ENCODE data around the gene PGAP3.
"Not testable (repeated sequence)": the region's sequence is repeated elsewhere in the genome, so short reads cannot be mapped to it uniquely, and the experiment has no call there.

Gene PGAP3

DNA sequence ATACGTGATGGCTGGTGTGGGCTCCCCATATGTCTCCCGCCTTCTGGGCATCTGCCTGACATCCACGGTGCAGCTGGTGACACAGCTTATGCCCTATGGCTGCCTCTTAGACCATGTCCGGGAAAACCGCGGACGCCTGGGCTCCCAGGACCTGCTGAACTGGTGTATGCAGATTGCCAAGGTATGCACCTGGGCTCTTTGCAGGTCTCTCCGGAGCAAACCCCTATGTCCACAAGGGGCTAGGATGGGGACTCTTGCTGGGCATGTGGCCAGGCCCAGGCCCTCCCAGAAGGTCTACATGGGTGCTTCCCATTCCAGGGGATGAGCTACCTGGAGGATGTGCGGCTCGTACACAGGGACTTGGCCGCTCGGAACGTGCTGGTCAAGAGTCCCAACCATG is 36.9 kb upstream of the PGAP3 start:
- no peak overlapping the region for H3K9ac ChIP-seq (ENCODE audit: low read depth, low read length)
- peaks cover 5% of the 10 kb centered on the region for H3K4me1 ChIP-seq (ENCODE audit: control insufficient read depth, insufficient read depth, low read length)
- no peaks in the 10 kb centered on the region for H3K27me3 ChIP-seq (ENCODE audit: control insufficient read depth, insufficient read depth, low read length)
- H3K4me3 ChIP-seq (ENCODE audit: low read depth, low read length) = no peak overlapping the region
- no peaks in the 10 kb centered on the region for H3K9me3 ChIP-seq (ENCODE audit: control insufficient read depth, insufficient read depth, low read length)
- peaks cover 49% of the 10 kb centered on the region for H3K36me3 ChIP-seq (ENCODE audit: control insufficient read depth, insufficient read depth, low read length)

DNA sequence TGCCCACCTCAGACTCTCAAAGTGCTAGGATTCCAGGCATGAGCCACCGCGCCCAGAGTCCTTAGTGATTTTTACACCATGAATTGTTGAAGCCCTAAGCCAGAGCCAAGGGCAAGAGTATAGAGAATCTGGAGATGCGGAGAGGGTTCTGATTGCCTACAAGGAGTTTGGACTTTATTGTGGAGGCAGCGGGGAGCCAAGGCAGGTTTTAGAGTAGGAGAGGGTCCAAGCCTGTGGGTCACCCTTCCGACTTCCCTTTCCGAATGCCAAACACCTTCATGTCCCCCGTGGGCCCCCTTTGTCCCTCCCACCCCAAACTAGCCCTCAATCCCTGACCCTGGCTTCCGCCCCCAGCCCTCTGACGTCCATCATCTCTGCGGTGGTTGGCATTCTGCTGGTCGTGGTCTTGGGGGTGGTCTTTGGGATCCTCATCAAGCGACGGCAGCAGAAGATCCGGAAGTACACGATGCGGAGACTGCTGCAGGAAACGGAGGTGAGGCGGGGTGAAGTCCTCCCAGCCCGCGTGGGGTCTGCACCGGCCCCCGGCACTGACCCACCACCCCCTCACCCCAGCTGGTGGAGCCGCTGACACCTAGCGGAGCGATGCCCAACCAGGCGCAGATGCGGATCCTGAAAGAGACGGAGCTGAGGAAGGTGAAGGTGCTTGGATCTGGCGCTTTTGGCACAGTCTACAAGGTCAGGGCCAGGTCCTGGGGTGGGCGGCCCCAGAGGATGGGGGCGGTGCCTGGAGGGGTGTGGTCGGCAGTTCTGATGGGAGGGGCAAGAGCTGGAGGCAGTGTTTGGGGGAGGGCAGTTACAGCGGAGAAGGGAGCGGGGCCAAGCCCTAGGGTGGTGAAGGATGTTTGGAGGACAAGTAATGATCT is 35.4 kb upstream of the PGAP3 start:
- no peak overlapping the region for H3K9ac ChIP-seq (ENCODE audit: low read depth, low read length)
- no peaks in the 10 kb centered on the region for H3K9me3 ChIP-seq (ENCODE audit: control insufficient read depth, insufficient read depth, low read length)
- H3K36me3 ChIP-seq (ENCODE audit: control insufficient read depth, insufficient read depth, low read length) = peaks cover 52% of the 10 kb centered on the region
- no peaks in the 10 kb centered on the region for H3K4me1 ChIP-seq (ENCODE audit: control insufficient read depth, insufficient read depth, low read length)
- no peaks in the 10 kb centered on the region for H3K27me3 ChIP-seq (ENCODE audit: control insufficient read depth, insufficient read depth, low read length)
- no peak overlapping the region for H3K4me3 ChIP-seq (ENCODE audit: low read depth, low read length)

DNA sequence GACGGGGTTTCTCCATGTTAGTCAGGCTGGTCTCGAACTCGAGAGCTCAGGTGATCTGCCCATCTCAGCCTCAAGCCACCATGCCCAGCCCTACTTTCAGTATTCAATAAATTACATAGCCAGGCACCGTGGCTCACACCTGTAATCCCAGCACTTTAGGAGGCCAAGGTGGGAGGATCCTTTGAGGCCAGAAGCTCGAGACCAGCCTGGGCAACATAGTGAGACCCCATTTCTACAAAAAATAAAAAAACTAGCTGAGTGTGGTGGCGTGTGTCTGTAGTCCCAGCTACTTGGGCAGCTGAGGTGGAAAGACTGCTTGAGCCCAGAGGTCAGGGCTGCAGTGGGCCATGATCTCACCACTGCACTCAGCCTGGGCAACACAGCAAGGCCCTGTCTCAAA is 34.2 kb upstream of the PGAP3 start:
- no peaks in the 10 kb centered on the region for H3K27me3 ChIP-seq (ENCODE audit: control insufficient read depth, insufficient read depth, low read length)
- H3K4me1 ChIP-seq (ENCODE audit: control insufficient read depth, insufficient read depth, low read length) = no peaks in the 10 kb centered on the region
- H3K36me3 ChIP-seq (ENCODE audit: control insufficient read depth, insufficient read depth, low read length) = peaks cover 51% of the 10 kb centered on the region
- H3K4me3 ChIP-seq (ENCODE audit: low read depth, low read length) = no peak overlapping the region
- no peak overlapping the region for H3K9ac ChIP-seq (ENCODE audit: low read depth, low read length)
- no peaks in the 10 kb centered on the region for H3K9me3 ChIP-seq (ENCODE audit: control insufficient read depth, insufficient read depth, low read length)

DNA sequence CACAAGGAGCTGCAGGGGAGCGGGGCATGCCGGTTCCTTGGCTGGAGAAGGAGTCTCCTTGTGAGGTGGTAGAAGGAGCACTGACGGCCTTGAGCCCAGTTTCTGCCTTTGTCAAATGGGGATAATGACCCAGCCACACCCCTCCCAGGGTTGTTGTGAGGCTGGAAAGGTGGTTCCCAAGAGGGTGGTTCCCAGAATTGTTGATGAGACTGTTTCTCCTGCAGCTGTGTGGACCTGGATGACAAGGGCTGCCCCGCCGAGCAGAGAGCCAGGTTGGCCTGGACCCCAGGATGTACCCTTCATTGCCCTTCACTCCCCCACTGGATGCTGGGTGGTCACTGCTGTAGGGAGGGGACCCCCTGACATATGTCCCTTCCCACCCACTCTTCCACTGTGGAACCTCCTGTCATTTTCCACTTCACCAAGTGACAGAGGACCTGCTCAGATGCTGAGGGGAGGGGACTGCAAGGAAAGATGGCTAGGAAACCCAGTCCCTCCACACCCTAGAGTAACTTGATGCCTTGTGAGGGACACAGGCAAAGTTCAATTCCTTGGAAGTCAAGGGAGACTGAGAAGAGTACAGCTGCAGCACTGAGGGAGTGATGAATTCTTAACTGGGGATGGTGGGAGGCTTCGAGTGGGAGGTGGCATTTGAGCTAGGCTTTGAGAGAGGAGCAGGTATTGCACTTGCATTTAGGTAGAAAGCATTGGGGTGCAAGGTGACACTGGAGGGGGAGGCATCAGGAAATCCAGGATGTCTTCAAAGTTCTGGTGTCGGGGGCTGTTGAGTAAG is 31.9 kb upstream of the PGAP3 start:
- no peaks in the 10 kb centered on the region for H3K9me3 ChIP-seq (ENCODE audit: control insufficient read depth, insufficient read depth, low read length)
- peaks cover 60% of the 10 kb centered on the region for H3K36me3 ChIP-seq (ENCODE audit: control insufficient read depth, insufficient read depth, low read length)
- H3K4me3 ChIP-seq (ENCODE audit: low read depth, low read length) = no peak overlapping the region
- H3K9ac ChIP-seq (ENCODE audit: low read depth, low read length) = no peak overlapping the region
- no peaks in the 10 kb centered on the region for H3K27me3 ChIP-seq (ENCODE audit: control insufficient read depth, insufficient read depth, low read length)
- no peaks in the 10 kb centered on the region for H3K4me1 ChIP-seq (ENCODE audit: control insufficient read depth, insufficient read depth, low read length)

DNA sequence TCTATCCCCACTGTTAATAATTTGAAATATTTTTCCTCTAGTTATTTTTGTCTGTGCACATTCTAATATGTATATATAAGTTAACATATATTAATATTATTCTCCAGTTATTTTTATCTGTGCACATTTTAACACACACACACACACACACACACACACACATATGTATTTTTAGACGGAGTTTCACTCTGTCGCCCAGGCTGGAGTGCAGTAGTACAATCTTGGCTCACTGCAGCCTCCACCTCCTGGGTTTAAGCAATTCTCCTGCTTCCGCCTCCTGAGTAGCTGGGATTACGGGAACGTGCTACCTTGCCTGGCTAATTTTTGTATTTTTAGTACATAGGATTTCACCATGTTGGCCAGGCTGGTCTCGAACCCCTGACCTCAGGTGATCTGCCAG is 29.8 kb upstream of the PGAP3 start:
- Histone ChIP-seq H3K9ac (ENCODE audit: low read depth, low read length) (no peak overlapping the region), H3K9me3 (ENCODE audit: control insufficient read depth, insufficient read depth, low read length) (no peaks in the 10 kb centered on the region), H3K36me3 (ENCODE audit: control insufficient read depth, insufficient read depth, low read length) (peaks cover 61% of the 10 kb centered on the region), H3K4me3 (ENCODE audit: low read depth, low read length) (no peak overlapping the region), H3K27me3 (ENCODE audit: control insufficient read depth, insufficient read depth, low read length) (no peaks in the 10 kb centered on the region), H3K4me1 (ENCODE audit: control insufficient read depth, insufficient read depth, low read length) (no peaks in the 10 kb centered on the region)

- no peak overlapping the region for H3K4me3 ChIP-seq (ENCODE audit: low read depth, low read length)
- H3K9me3 ChIP-seq (ENCODE audit: control insufficient read depth, insufficient read depth, low read length) = no peaks in the 10 kb centered on the region
- no peak overlapping the region for H3K9ac ChIP-seq (ENCODE audit: low read depth, low read length)
- no peaks in the 10 kb centered on the region for H3K4me1 ChIP-seq (ENCODE audit: control insufficient read depth, insufficient read depth, low read length)
- H3K36me3 ChIP-seq (ENCODE audit: control insufficient read depth, insufficient read depth, low read length) = peaks cover 66% of the 10 kb centered on the region
- no peaks in the 10 kb centered on the region for H3K27me3 ChIP-seq (ENCODE audit: control insufficient read depth, insufficient read depth, low read length)
Measured at GRCh38 chr17:39716879-39717536, 29.2 kb upstream of the PGAP3 start.

- Histone ChIP-seq H3K9ac (ENCODE audit: low read depth, low read length) (no peak overlapping the region), H3K4me3 (ENCODE audit: low read depth, low read length) (no peak overlapping the region), H3K9me3 (ENCODE audit: control insufficient read depth, insufficient read depth, low read length) (no peaks in the 10 kb centered on the region), H3K36me3 (ENCODE audit: control insufficient read depth, insufficient read depth, low read length) (peaks cover 74% of the 10 kb centered on the region), H3K27me3 (ENCODE audit: control insufficient read depth, insufficient read depth, low read length) (no peaks in the 10 kb centered on the region), H3K4me1 (ENCODE audit: control insufficient read depth, insufficient read depth, low read length) (no peaks in the 10 kb centered on the region)
Measured at GRCh38 chr17:39716073-39716818, 28.4 kb upstream of the PGAP3 start.

GRCh38 chr17:39715375-39716072 is 27.7 kb upstream of the PGAP3 start:
- Histone ChIP-seq H3K27me3 (ENCODE audit: control insufficient read depth, insufficient read depth, low read length) (no peaks in the 10 kb centered on the region), H3K4me3 (ENCODE audit: low read depth, low read length) (no peak overlapping the region), H3K36me3 (ENCODE audit: control insufficient read depth, insufficient read depth, low read length) (peaks cover 79% of the 10 kb centered on the region), H3K9ac (ENCODE audit: low read depth, low read length) (no peak overlapping the region), H3K9me3 (ENCODE audit: control insufficient read depth, insufficient read depth, low read length) (no peaks in the 10 kb centered on the region), H3K4me1 (ENCODE audit: control insufficient read depth, insufficient read depth, low read length) (no peaks in the 10 kb centered on the region)

GRCh38 chr17:39714234-39714633 is 26.4 kb upstream of the PGAP3 start:
- H3K9me3 ChIP-seq (ENCODE audit: control insufficient read depth, insufficient read depth, low read length) = no peaks in the 10 kb centered on the region
- H3K36me3 ChIP-seq (ENCODE audit: control insufficient read depth, insufficient read depth, low read length) = peaks cover 81% of the 10 kb centered on the region
- no peaks in the 10 kb centered on the region for H3K27me3 ChIP-seq (ENCODE audit: control insufficient read depth, insufficient read depth, low read length)
- no peaks in the 10 kb centered on the region for H3K4me1 ChIP-seq (ENCODE audit: control insufficient read depth, insufficient read depth, low read length)
- no peak overlapping the region for H3K4me3 ChIP-seq (ENCODE audit: low read depth, low read length)
- H3K9ac ChIP-seq (ENCODE audit: low read depth, low read length) = no peak overlapping the region

GRCh38 chr17:39711851-39712250 is 24.0 kb upstream of the PGAP3 start:
- Histone ChIP-seq H3K27me3 (ENCODE audit: control insufficient read depth, insufficient read depth, low read length) (no peaks in the 10 kb centered on the region), H3K9ac (ENCODE audit: low read depth, low read length) (no peak overlapping the region), H3K36me3 (ENCODE audit: control insufficient read depth, insufficient read depth, low read length) (peaks cover 82% of the 10 kb centered on the region), H3K4me1 (ENCODE audit: control insufficient read depth, insufficient read depth, low read length) (no peaks in the 10 kb centered on the region), H3K9me3 (ENCODE audit: control insufficient read depth, insufficient read depth, low read length) (no peaks in the 10 kb centered on the region), H3K4me3 (ENCODE audit: low read depth, low read length) (no peak overlapping the region)

GRCh38 chr17:39711071-39711470 is 23.2 kb upstream of the PGAP3 start:
- not testable (repeated sequence) for H3K9ac ChIP-seq (ENCODE audit: low read depth, low read length); H3K9me3 ChIP-seq (ENCODE audit: control insufficient read depth, insufficient read depth, low read length); H3K27me3 ChIP-seq (ENCODE audit: control insufficient read depth, insufficient read depth, low read length); H3K4me3 ChIP-seq (ENCODE audit: low read depth, low read length); H3K4me1 ChIP-seq (ENCODE audit: control insufficient read depth, insufficient read depth, low read length)
- H3K36me3 ChIP-seq (ENCODE audit: control insufficient read depth, insufficient read depth, low read length) = peaks cover 80% of the 10 kb centered on the region

Data from iPS-15b (cell line).